Frontal cortex (tissue), 4 donors: ENCODE measurements around the gene LHB. TPM values are rescaled to one million over a fixed set of nuclear protein-coding genes. Genes with fewer than 3 reads are reported as not detected.
A peak's percentile ranks its signal among the peaks of the same experiment; 100 is the strongest.

Source experiments
- DNase-seq, 2 donors: peaks; one replicate each; pipeline ENCODE4 v3.0.0; 2012; ENCODE audit warnings: low spot score in 2 of 2
- FAIRE-seq: peaks from 2 replicates; lab custom pipeline; 2012; peaks lifted over from hg19 to GRCh38; lab: Jason Lieb, UNC
- total RNA-seq: library from RNA; depleted of rRNA; stranded (reverse); fragments of >200 nt; gene quantifications from one replicate; pipeline ENCODE4 v1.2.3, GENCODE V29; 2014
- donor health status: control.
- donor health status: control.
- donor health status: control.

Gene LHB
- total RNA-seq, 1 donor from 2014 or later = not detected

DNA sequence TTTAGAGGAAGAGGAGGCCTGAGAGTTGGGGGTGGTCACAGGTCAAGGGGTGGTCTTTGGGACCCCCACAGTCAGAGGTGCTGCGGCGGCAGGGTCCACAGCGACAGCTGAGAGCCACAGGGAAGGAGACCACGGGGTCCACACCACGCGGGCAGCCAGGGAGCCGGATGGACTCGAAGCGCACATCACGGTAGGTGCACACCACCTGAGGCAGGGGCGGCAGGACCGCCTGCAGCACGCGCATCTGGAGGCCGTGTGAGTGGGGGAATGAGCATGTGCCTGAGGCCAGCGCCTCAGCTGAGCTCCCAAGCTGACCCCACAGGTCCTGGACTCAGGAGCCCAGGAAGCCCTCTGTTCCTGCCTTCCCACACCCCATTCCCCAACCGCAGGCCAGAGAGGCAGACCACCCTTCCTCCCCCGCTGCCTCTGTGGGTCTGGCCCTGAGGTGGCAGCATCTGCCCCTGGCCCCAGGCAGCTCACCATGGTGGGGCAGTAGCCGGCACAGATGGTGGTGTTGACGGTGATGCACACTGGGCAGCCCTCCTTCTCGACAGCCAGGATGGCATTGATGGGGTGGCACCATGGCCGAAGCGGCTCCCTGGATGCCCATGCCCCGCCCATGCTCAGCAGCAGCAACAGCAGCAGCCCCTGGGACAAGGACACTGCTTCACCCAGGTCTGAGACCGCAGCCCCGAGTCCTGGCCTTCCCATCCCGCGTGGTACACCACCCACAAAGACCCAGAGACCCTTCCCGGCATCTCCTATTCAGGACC is 638 bp downstream of the LHB start:
- DNase-seq = peak in 1 of 2 donors; percentile 10
- FAIRE-seq = no peak

DNA sequence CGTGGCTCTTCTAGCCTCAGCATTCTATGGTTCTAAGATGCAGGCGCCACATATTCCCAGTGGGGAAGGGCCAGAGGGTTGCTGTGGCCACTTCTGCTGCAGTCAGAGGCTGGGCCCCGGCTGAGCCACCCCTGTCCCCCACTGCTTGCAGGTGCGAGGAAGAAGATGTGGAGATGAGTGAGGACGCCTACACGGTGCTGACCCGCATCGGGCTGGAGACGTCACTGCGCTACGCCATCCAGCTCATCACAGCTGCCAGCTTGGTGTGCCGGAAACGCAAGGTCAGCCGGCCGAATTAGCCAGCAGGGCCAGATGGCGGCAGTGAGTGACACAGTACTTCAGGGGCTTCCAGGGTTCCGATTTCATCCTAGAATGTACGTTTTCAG is 2.0 kb downstream of the LHB start:
- FAIRE-seq = no peak
- DNase-seq = no peak

DNA sequence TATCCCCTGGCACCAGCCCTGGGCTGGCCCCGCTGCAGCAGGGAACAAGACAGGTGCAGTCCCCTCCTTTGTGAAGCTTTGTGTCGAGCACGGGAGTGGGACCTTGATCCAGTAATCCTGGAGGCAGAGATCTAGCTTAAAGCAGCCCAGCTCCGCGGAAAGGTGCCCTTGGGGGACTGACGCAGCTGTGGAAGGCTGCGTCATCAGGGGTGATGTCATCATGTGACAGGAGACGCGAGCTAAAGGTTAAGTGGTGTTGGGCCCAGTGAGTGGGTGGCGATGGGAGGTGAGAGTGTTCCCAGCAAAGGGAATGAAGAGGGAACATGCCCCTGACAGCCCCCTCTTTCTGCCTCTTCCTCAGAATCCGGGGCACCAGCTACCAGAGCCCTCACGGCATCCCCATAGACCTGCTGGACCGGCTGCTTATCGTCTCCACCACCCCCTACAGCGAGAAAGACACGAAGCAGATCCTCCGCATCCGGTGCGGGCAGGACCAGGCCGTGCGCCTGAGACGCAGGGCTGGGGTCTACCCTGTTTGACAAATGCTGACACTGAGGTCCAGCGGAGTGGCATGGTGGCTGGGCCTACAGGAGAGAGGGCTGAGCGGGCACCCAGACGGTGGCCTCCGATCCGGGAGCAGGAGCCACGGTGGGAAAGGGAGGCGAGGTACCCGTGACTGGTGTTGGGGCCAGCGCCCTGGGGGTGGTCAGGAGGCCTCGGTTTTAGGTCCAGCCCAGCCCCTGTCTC is 2.6 kb downstream of the LHB start:
- DNase-seq (no peak), FAIRE-seq (no peak)

DNA sequence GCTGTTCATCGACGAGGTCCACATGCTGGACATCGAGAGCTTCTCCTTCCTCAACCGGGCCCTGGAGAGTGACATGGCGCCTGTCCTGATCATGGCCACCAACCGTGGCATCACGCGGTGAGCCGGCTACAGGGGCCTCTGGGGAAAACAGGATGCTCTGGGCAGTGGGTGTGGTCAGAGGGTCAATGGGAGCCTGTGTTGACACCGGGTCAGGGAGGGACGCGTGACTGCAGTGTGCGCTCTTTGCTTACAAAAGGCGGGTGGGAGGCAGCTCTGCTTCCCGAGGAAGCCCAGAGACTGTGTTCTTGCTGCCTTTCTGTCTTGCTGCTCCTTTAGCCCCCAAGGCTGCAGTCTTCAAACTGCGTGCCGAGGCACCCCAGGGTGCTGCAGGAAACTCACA is 5.7 kb downstream of the LHB start:
- FAIRE-seq (no peak), DNase-seq (no peak)

DNA sequence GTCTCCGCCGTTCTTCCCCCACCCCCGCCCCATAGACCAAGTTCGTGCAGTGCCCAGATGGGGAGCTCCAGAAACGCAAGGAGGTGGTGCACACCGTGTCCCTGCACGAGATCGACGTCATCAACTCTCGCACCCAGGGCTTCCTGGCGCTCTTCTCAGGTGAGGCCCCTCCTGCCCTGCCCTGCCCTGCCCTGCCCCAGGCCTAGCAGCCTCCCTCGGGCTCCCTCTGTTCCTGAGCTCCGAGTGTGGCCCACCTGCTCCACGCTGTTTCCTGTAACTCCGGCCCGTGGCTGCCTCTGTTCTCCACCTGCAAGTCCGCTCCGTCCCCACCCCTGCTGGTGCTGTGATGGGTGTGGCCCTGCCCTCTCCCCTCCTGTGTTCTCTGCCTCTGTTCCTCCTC is 6.4 kb downstream of the LHB start:
- FAIRE-seq = no peak
- DNase-seq = no peak

DNA sequence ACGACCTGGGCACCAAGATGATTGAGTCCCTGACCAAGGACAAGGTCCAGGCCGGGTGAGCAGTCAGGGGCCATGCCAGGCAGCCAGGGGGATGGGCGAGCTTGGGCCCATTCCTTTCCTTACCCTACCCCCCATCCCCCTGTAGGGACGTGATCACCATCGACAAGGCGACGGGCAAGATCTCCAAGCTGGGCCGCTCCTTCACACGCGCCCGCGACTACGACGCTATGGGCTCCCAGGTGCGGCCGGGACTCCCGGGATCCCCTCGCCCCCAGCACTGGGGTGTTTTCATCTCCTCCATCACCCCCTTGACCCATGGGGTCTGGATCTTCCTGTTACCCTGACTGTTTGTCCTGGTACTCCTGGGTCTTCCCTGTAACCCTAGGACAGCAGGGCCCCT is 7.1 kb downstream of the LHB start:
- no peak for DNase-seq
- no peak for FAIRE-seq

DNA sequence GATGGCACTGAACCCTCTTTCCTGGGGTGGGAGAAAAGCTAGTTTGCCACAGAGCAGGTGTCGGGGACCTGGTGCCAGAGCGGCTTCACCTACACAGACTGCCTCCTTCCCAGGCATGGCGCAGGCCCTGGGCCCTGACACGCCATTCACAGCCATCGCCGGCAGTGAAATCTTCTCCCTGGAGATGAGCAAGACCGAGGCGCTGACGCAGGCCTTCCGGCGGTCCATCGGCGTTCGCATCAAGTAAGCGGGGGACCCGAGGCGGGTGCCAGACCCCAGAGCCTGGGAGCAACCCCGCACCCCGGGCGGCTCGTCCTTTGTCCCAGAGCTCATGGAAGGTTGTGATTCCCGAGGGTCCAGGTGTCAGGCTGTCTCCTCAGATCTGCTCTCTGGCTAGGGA is 10.0 kb downstream of the LHB start:
- FAIRE-seq (no peak), DNase-seq (no peak)

DNA sequence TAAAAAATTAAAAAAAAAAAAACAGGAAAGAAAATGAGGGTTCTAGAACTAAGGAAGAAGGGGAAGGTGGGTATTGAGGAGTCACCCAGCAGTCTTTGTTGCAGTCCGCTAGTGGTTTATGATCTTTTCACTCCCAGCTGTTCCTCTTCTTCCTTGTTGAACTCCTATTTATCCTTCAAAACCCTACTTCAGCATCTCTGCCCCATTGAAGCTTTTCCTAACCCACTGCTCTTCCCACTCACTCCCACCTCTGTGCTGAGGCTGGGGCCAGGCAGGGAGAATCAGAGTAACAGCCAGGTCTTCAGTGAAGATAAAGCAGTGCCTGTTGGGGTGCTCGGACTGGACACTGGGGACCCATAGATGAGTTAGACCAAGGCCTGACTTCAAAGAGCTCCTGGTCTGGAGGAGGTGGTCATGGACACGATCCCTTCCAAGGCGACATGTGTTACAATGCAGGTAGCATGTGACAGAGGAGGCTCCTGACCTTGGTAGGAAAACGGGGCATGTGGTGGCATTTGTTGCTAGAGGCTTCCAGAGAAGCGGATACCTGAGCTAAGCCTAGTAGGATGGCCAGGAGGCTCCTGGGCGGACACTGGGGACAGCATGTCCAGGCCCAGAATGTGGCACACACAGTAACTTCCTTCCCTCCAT is 11.8 kb downstream of the LHB start:
- DNase-seq (no peak), FAIRE-seq (no peak)

DNA sequence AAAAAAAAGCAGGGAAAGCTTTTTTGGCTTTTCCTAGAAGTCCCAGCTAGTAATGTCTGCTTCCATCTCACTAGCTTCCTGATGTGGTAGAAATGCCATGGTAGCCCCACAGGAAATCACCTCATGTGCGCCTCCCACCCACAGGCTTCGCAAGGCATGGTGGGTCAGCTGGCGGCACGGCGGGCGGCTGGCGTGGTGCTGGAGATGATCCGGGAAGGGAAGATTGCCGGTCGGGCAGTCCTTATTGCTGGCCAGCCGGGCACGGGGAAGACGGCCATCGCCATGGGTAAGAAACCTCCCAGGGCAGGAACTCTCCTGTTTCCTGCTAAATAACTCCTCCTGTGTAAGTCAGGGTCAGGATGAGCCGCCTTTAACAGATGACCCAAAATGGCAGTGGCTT is 12.8 kb downstream of the LHB start:
- DNase-seq = no peak
- FAIRE-seq = no peak

DNA sequence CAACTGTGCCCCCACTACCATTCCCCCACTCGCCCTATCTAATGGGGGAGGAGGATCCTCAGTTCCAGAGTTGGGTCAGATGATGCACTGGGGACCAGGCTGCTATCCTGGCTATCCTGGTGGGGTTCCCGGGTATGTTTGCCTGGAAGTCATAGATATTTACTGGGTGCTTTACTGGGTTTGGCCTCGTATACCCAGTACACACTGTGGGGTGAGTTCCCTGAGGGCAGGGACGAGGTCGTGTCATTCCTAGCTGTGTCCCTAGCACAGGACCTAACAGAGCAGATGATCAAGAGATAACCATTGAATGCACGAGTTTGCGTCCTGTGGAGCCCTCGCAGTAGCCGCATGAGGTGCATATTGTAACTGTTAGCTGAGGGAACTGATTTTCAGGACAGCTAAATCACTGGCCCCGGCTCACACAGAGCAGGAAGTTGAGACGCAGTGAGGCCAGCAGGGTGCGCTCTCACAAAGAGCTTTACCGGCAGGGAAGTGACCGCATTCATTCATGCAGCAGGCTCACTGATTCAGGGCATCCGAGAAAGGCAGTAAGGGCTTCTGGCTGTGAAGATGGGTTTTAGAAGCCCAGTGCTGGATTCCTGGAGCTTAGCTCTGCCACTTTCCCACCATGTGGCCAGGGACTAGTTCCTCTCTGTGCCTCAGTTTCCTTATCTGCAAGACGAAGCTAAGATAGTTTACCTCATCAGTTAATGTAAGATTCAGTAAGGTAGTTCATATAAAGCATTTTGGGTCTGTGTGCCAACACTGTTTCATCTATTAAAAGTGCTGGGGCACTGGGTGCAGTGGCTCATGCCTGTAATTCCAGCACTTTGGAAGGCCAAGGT is 17.2 kb downstream of the LHB start:
- FAIRE-seq (no peak), DNase-seq (no peak)

DNA sequence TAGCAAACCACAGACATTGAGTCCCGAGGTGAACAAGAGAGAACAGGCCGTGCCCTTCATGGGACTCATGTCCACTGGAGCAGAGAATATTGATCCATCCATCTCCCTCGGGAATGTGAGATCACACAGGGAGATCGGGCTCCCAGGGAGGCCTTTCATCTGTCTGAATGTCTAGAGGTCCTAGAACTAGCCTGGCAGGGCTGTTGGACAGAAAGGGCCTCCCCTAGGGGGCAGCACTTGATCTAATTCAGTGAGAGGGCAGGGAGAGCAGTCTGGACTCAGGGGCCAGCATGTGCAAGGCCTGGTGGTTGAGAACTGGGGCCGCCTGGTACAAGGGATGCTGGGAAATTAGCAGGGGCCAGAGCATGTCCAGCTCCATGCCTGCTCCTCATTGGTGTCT is 18.9 kb downstream of the LHB start:
- no peak for DNase-seq
- FAIRE-seq = no peak

DNA sequence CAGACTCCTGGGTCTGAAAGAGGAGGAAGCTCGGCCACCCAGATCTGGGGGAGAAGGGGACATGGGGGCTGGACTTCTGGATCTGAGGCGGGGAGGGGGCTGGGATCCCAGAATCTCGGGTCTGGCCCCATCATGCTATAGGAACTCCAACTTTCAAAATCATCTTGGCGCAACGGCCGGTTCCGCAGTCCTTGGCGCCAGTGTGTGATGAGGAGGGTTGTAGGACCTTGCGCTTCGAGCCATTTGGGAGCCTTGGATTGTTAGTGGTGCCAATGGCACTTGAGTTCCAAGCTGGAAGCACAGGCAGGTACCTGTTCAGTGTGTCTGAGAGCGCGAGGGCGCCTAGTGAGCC is 22.9 kb downstream of the LHB start:
- DNase-seq (no peak), FAIRE-seq (no peak)

DNA sequence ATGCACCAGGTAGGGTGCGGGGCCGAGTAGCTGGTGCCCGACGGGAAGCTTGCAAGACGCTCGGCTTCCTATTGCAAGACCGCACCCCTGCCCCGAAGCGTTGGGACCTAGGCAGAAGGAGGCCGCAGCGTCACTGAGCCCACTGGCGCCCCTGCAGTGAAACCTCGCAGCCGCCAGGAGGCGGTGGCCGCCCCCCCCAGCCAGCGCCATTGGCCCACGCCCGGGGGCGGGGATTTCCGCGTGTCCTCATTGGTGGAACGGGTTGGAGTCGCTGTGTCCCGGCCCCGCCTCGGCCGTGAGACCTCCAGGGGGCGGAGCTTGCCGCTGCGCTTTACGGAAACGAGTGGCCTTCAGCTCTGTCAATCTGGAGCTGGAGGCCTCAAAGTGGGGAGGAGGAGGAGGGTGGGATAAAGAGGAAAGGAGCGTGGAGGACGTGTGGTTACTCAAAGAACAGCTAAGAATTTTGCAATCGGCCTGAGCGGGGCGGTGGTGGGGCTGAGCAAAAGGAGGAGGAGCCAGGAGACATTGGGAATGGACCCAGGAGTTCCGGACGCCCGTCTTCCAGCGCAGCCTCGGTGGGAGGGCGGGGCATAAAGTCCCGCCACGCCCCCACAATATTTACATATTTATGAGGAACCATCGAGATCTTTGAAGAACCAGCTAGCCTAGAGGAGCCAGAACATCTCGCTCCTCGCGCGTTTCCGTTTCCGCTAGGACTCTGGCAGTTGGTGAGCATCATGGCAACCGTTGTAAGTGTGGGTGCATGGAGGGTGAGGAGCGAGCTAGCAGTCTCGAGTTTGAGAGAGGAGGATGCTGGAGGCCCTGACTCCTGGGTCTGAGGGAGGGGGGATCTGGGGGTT is 23.5 kb downstream of the LHB start, which contains the start of the genes GYS1 and RUVBL2:
TSS of gene GYS1 (minus strand) at position 135 of the 860 bp plus-strand sequence. CDS start 197 bp downstream, outside the sequence.
TSS of gene RUVBL2 (plus strand) at position 713 of the 860 bp plus-strand sequence. CDS start at position 738, 25 bp downstream.
- peak; percentile 82 for FAIRE-seq
- peak; percentile 97 to 99 for DNase-seq

DNA sequence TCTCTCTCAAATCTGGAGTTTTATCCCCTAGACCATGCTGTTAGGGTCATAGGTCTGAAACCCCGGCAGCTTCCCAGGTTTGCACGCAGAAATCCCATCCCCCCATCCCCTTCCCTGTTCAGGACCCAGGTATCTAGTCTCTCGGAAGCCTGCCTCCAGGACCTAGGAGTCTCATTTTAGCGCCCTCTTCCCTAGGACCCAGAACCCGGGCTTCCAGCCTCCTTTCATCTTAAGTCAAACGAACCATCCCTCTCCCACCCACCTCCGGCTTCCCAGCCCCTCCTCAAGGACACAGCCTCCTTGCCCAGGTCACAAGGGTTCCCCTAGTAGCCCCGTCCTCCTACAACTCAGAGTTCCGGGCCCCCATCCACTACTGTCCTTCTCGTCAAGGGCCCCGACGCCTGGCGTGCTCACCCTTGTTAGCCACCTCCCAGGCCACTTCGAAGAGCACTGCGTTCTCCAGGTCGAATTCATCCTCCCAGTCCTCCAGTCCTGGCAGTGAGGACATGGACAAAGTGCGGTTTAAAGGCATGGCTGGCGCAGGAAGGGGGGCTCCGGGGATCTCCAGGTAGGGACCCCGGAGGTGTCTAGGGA is 24.2 kb downstream of the LHB start:
- DNase-seq (no peak), FAIRE-seq (no peak)

DNA sequence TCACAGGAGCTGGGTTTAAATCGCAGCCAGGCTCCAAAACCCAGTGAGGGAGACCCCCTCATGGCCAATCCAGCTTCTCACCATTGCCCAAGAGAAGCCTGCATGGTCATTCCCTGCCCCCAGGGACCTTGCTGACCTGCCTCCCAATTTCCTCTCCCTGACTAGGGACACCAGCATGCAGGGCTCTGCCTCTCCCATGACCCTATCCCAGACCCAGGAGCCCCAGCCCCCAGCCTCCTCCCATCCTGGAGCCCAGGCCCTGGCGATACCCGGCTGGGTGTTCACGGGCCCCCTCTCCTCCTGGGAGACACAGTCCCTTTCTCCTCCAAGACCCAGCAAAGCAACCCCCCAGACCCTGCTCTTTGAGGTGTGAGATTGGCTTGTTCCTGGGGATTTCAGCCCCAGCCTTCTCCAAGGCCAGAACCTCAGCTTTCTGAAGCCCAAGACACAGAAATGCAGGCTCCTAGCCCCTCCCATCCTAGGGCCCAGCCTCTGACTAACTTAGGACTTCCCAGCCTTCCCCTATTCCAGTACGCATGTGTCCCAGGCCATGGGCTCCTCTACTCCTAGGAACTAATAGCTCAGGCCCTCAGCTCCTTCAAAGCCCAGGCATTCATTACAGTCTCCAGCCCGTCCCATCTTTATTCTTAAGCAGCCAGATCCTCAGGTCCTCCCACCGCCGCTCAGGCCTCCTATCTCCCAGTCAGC is 24.9 kb downstream of the LHB start:
- FAIRE-seq = no peak
- peak in 1 of 2 donors; percentile 74 for DNase-seq

DNA sequence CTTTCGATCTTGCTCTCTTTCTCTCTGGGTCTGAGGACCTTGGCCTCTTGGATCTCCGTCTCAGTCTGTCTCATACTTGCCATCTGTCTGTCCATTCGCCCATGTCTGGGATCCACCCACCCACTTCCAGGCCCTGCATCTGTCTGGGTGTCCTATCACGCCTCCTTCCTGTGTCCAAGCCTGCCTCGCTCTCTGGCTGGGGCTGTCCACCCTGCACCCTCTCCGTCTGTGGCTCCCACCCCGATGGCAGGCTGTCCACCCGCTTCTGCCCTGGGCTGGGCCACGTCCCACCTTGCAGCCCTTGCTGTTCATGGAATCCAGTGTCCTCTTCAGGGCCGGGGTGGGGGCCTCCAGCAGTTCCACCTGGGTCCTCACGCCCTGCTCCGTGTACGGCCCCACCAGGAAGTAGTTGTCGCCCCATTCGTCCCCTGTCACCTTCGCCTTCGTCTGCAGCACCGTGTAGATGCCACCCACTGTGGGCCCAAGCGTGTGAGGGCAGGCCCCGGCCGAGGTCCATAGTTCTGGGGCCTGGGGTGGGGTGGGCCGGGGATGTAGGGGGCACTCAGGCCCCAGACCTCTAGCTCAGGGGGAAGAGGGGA is 25.8 kb downstream of the LHB start:
- FAIRE-seq (no peak), DNase-seq (no peak)

DNA sequence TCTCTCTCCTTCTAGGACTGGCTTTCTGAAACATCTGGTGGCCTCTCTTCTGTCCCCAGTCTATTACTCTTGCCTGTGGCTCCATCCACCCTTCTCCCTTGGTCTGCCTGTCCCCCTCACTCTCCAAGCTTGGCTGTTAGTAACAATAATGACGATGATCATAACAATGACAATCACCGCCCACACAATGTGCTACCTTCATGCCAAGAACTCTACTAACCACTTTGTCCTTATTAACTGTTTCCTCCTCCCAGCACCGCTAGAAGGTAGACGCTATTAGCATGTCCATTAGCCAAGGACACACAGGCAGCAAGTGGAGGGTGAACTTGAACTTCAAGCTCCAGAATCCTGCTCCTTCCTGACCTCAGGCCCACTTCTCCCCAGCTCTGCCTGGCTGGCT is 26.5 kb downstream of the LHB start:
- FAIRE-seq = no peak
- DNase-seq = no peak
